Transverse colon (tissue), 4 donors: ENCODE results near the gene FAM174A.
A peak's percentile ranks its signal among the peaks of the same experiment; 100 is the strongest.

Experiments used
- CTCF ChIP-seq, 5 experiments: fragments of 200-600 bp in 3 of 5; fragments of 450-650 bp in 2 of 5; sonication (generic) in 3 of 5; IDR thresholded peaks; 1 replicate in 2 of 5; 2 replicates in 3 of 5; pipeline ENCODE4 v1.5.1; 2016 to 2017; ENCODE audit warnings: antibody characterized with exemption in 5 of 5, inconsistent platforms in 3 of 5, mild to moderate bottlenecking in 2 of 5, moderate library complexity in 1 of 5
- EP300 ChIP-seq: sonication (generic); formaldehyde crosslinking; IDR thresholded peaks from one replicate; pipeline ENCODE4 v1.6.1; 2017; ENCODE audit warnings: antibody characterized with exemption, low read depth
- POLR2A ChIP-seq: fragments of 450-650 bp; IDR thresholded peaks from one replicate; pipeline ENCODE4 v1.6.1; 2016; ENCODE audit warnings: antibody characterized with exemption, mild to moderate bottlenecking, moderate library complexity
- POLR2AphosphoS5 ChIP-seq, 3 donors: sonication (generic); formaldehyde crosslinking; IDR thresholded peaks; one replicate each; pipeline ENCODE4 v1.6.1; 2016; ENCODE audit warnings: antibody characterized with exemption in 3 of 3

- peak; percentile 13 to 36 (median 32) for TF ChIP-seq CTCF (IDR thresholded peaks at IDR 0.05)
- no peak for TF ChIP-seq POLR2A
- TF ChIP-seq EP300: no peak
- no peak for TF ChIP-seq POLR2AphosphoS5 (IDR thresholded peaks at IDR 0.05)
Observed at GRCh38 chr5:100623719-100624118, 88.5 kb downstream of the FAM174A start.
